ENCODE measurements around the gene FLT3.
A peak's percentile ranks its signal among the peaks of the same experiment; 100 is the strongest.

Gene FLT3

GRCh38 chr13:28002886-28003698, 97.3 kb downstream of the FLT3 start:
- TF ChIP-seq CTCF (conservative IDR thresholded peaks at IDR 0.05; ENCODE audit: low read length) = no peak
- DNase-seq (ENCODE audit: low read depth) = no peak
- H3K4me3 ChIP-seq (ENCODE audit: low read length) = no peak overlapping the region

GRCh38 chr13:28001837-28002473, 98.4 kb downstream of the FLT3 start:
- no peak overlapping the region for H3K4me3 ChIP-seq (ENCODE audit: low read length)
- DNase-seq (ENCODE audit: low read depth) = no peak
- no peak for TF ChIP-seq CTCF (conservative IDR thresholded peaks at IDR 0.05; ENCODE audit: low read length)

- H3K4me3 ChIP-seq (ENCODE audit: low read length) = no peak overlapping the region
- no peak for DNase-seq (ENCODE audit: low read depth)
- TF ChIP-seq CTCF (conservative IDR thresholded peaks at IDR 0.05; ENCODE audit: low read length) = no peak
Observed at GRCh38 chr13:28001049-28001448, 99.3 kb downstream of the FLT3 start.

GRCh38 chr13:28000567-28000966, 99.8 kb downstream of the FLT3 start:
- TF ChIP-seq CTCF (conservative IDR thresholded peaks at IDR 0.05; ENCODE audit: low read length) = no peak
- DNase-seq (ENCODE audit: low read depth) = no peak
- H3K4me3 ChIP-seq (ENCODE audit: low read length) = no peak overlapping the region

GRCh38 chr13:27997904-27998522, 102.4 kb downstream of the FLT3 start:
- H3K4me3 ChIP-seq (ENCODE audit: low read length) = no peak overlapping the region
- peak; percentile 43 for DNase-seq (ENCODE audit: low read depth)
- TF ChIP-seq CTCF (conservative IDR thresholded peaks at IDR 0.05; ENCODE audit: low read length) = peak; percentile 50

GRCh38 chr13:27991881-27992280, 108.5 kb downstream of the FLT3 start:
- TF ChIP-seq CTCF (conservative IDR thresholded peaks at IDR 0.05; ENCODE audit: low read length) = no peak
- H3K4me3 ChIP-seq (ENCODE audit: low read length) = no peak overlapping the region
- no peak for DNase-seq (ENCODE audit: low read depth)
